ENCODE measurements around the gene ESF1.

- TF ChIP-seq, protein P1, sequence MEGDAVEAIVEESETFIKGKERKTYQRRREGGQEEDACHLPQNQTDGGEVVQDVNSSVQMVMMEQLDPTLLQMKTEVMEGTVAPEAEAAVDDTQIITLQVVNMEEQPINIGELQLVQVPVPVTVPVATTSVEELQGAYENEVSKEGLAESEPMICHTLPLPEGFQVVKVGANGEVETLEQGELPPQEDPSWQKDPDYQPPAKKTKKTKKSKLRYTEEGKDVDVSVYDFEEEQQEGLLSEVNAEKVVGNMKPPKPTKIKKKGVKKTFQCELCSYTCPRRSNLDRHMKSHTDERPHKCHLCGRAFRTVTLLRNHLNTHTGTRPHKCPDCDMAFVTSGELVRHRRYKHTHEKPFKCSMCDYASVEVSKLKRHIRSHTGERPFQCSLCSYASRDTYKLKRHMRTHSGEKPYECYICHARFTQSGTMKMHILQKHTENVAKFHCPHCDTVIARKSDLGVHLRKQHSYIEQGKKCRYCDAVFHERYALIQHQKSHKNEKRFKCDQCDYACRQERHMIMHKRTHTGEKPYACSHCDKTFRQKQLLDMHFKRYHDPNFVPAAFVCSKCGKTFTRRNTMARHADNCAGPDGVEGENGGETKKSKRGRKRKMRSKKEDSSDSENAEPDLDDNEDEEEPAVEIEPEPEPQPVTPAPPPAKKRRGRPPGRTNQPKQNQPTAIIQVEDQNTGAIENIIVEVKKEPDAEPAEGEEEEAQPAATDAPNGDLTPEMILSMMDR (IDR thresholded peaks at IDR 0.05), result no peak
- no peak for TF ChIP-seq POLR2A (IDR thresholded peaks at IDR 0.05)
Observed at GRCh38 chr20:13744352-13744751, 40.4 kb downstream of the ESF1 start.
